Dendritic cell treated with granulocyte-macrophage colony-stimulating factor and Interleukin-4, amounts not matched to agents 40 ng/mL and 50 ng/mL, for 4 days (primary cell): ENCODE results near the gene CFI.

Experiments
- H3K27ac Mint-ChIP-seq: one replicate; pipeline ENCODE4 v1.8.0; 2022; ENCODE audit warnings: mild to moderate bottlenecking, mixed read lengths
- H3K27me3 Mint-ChIP-seq: one replicate; pipeline ENCODE4 v1.8.0; 2022; ENCODE audit warnings: mild to moderate bottlenecking, mixed read lengths
- H3K36me3 Mint-ChIP-seq: one replicate; pipeline ENCODE4 v1.8.0; 2022; ENCODE audit warnings: low read depth, mixed read lengths
- H3K4me1 Mint-ChIP-seq: one replicate; pipeline ENCODE4 v1.8.0; 2022; ENCODE audit warnings: low read depth, mixed read lengths
- H3K4me3 Mint-ChIP-seq: one replicate; pipeline ENCODE4 v1.8.0; 2022; ENCODE audit warnings: mild to moderate bottlenecking, moderate library complexity, mixed read lengths
- H3K9me3 Mint-ChIP-seq: one replicate; pipeline ENCODE4 v1.8.0; 2022; ENCODE audit warnings: mixed read lengths
- intact Hi-C: fragments of 100-400 bp; cut with micrococcal nuclease; formaldehyde crosslinking; loops from one replicate; pipeline ENCODE4 v1.15.0; 2022

The CFI gene

GRCh38 chr4:109760682-109761081 lies 41.1 kb downstream of the CFI start:
- H3K27ac Mint-ChIP-seq = no peak overlapping the region
- no peak overlapping the region for H3K4me3 Mint-ChIP-seq
- no peaks in the 10 kb centered on the region for H3K9me3 Mint-ChIP-seq
- no peaks in the 10 kb centered on the region for H3K36me3 Mint-ChIP-seq
- H3K27me3 Mint-ChIP-seq = no peaks in the 10 kb centered on the region
- intact Hi-C loops = no loop called here
- H3K4me1 Mint-ChIP-seq = peaks cover 12% of the 10 kb centered on the region

- H3K27ac Mint-ChIP-seq = no peak overlapping the region
- H3K27me3 Mint-ChIP-seq = no peaks in the 10 kb centered on the region
- H3K9me3 Mint-ChIP-seq = no peaks in the 10 kb centered on the region
- intact Hi-C loops = no loop called here
- H3K36me3 Mint-ChIP-seq = no peaks in the 10 kb centered on the region
- no peak overlapping the region for H3K4me3 Mint-ChIP-seq
- H3K4me1 Mint-ChIP-seq = peaks cover 12% of the 10 kb centered on the region
Observed at GRCh38 chr4:109755656-109756055, 46.1 kb downstream of the CFI start.

GRCh38 chr4:109754093-109754857 lies 47.5 kb downstream of the CFI start:
- Mint-ChIP-seq H3K9me3 (no peaks in the 10 kb centered on the region), H3K4me1 (peaks cover 12% of the 10 kb centered on the region), H3K36me3 (no peaks in the 10 kb centered on the region), H3K27ac (no peak overlapping the region), H3K4me3 (no peak overlapping the region), H3K27me3 (no peaks in the 10 kb centered on the region)
- intact Hi-C loops = no loop called here

- Mint-ChIP-seq H3K9me3 (no peaks in the 10 kb centered on the region), H3K4me1 (peaks cover 12% of the 10 kb centered on the region), H3K27ac (no peak overlapping the region), H3K27me3 (no peaks in the 10 kb centered on the region), H3K4me3 (no peak overlapping the region), H3K36me3 (no peaks in the 10 kb centered on the region)
- intact Hi-C loops = no loop called here
Observed at GRCh38 chr4:109752525-109752924, 49.3 kb downstream of the CFI start.

GRCh38 chr4:109751852-109752251 lies 49.9 kb downstream of the CFI start:
- no peak overlapping the region for H3K4me3 Mint-ChIP-seq

GRCh38 chr4:109750652-109751244 lies 51.1 kb downstream of the CFI start:
- no peaks in the 10 kb centered on the region for H3K36me3 Mint-ChIP-seq
- H3K27ac Mint-ChIP-seq = no peak overlapping the region
- H3K9me3 Mint-ChIP-seq = no peaks in the 10 kb centered on the region
- intact Hi-C loops = no loop called here
- no peak overlapping the region for H3K4me3 Mint-ChIP-seq
- H3K27me3 Mint-ChIP-seq = no peaks in the 10 kb centered on the region
- peaks cover 1% of the 10 kb centered on the region for H3K4me1 Mint-ChIP-seq

More at GRCh38 chr4:109751852-109752251, 49.9 kb downstream of the CFI start:
- Mint-ChIP-seq H3K36me3 (no peaks in the 10 kb centered on the region), H3K4me1 (peaks cover 12% of the 10 kb centered on the region), H3K27ac (no peak overlapping the region), H3K9me3 (no peaks in the 10 kb centered on the region), H3K27me3 (no peaks in the 10 kb centered on the region)
- intact Hi-C loops = no loop called here

DNA sequence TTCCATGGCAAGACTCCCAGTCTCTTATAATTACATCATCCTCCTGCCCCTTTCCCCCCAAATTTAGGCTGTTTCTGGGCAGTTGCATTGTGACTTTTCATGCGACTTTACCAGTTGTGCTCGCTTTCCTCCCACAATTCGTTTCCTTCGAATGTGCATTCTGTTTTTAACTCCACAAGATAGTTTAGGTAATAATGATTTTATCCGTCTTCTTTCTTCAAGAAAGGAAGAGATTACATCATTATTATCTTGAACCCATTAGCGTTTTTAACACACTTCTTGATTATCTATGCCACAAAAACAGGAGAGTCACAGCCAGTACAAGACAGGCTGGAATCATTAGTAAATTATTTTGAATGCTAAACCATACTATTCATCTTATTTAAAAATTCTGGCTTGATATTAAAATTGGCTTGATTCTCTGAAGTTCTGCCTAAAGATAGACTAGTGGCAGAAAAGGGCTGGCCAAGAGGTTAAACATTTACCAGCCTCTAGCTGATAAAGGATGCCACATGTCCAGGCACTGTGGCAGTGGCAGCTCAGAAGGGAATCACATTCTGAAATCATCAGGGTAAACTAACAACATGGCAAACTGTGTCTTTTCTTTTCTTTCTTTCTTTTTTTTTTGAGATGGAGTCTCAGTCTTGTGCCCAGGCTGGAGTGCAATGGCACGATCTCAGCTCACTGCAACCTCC lies 52.3 kb downstream of the CFI start:
- no peak overlapping the region for H3K4me3 Mint-ChIP-seq
- intact Hi-C loops = no loop called here
- no peaks in the 10 kb centered on the region for H3K9me3 Mint-ChIP-seq
- H3K27ac Mint-ChIP-seq = no peak overlapping the region
- peaks cover 2% of the 10 kb centered on the region for H3K27me3 Mint-ChIP-seq
- no peaks in the 10 kb centered on the region for H3K4me1 Mint-ChIP-seq
- H3K36me3 Mint-ChIP-seq = no peaks in the 10 kb centered on the region

GRCh38 chr4:109748114-109748513 lies 53.7 kb downstream of the CFI start:
- no peaks in the 10 kb centered on the region for H3K36me3 Mint-ChIP-seq
- no peak overlapping the region for H3K27ac Mint-ChIP-seq
- H3K9me3 Mint-ChIP-seq = no peaks in the 10 kb centered on the region
- no peaks in the 10 kb centered on the region for H3K4me1 Mint-ChIP-seq
- peaks cover 2% of the 10 kb centered on the region for H3K27me3 Mint-ChIP-seq
- no peak overlapping the region for H3K4me3 Mint-ChIP-seq
- intact Hi-C loops = no loop called here

- H3K4me1 Mint-ChIP-seq = no peaks in the 10 kb centered on the region
- no peaks in the 10 kb centered on the region for H3K9me3 Mint-ChIP-seq
- peaks cover 4% of the 10 kb centered on the region for H3K27me3 Mint-ChIP-seq
- no peaks in the 10 kb centered on the region for H3K36me3 Mint-ChIP-seq
- H3K4me3 Mint-ChIP-seq = no peak overlapping the region
- intact Hi-C loops = no loop called here
- H3K27ac Mint-ChIP-seq = no peak overlapping the region
Observed at GRCh38 chr4:109746728-109747127, 55.1 kb downstream of the CFI start.

DNA sequence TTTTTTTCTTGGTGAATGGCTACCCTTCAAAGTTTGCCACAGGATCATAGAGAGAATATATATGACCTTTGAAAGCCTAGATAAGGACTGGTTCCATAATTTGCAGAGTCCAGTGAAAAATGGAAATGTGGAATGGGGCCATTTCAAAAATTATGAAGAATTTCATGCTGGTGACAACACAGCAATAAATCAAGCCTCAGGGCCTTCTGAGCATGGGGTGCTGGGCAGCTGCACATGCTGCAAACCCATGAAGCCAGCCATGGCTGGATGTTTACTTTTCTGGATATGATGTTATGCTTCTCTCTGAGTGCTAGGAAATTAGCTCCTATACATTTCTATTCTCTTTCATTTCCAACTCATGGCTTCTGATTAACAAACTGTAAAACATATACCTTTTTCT lies 56.0 kb downstream of the CFI start:
- no peaks in the 10 kb centered on the region for H3K4me1 Mint-ChIP-seq
- intact Hi-C loops = no loop called here
- H3K4me3 Mint-ChIP-seq = no peak overlapping the region
- H3K9me3 Mint-ChIP-seq = no peaks in the 10 kb centered on the region
- H3K36me3 Mint-ChIP-seq = no peaks in the 10 kb centered on the region
- no peak overlapping the region for H3K27ac Mint-ChIP-seq
- H3K27me3 Mint-ChIP-seq = peaks cover 4% of the 10 kb centered on the region

- Mint-ChIP-seq H3K27me3 (peaks cover 5% of the 10 kb centered on the region), H3K4me1 (no peaks in the 10 kb centered on the region), H3K27ac (no peak overlapping the region), H3K36me3 (no peaks in the 10 kb centered on the region), H3K9me3 (no peaks in the 10 kb centered on the region), H3K4me3 (no peak overlapping the region)
- intact Hi-C loops = no loop called here
Observed at GRCh38 chr4:109739547-109739946, 62.3 kb downstream of the CFI start.

DNA sequence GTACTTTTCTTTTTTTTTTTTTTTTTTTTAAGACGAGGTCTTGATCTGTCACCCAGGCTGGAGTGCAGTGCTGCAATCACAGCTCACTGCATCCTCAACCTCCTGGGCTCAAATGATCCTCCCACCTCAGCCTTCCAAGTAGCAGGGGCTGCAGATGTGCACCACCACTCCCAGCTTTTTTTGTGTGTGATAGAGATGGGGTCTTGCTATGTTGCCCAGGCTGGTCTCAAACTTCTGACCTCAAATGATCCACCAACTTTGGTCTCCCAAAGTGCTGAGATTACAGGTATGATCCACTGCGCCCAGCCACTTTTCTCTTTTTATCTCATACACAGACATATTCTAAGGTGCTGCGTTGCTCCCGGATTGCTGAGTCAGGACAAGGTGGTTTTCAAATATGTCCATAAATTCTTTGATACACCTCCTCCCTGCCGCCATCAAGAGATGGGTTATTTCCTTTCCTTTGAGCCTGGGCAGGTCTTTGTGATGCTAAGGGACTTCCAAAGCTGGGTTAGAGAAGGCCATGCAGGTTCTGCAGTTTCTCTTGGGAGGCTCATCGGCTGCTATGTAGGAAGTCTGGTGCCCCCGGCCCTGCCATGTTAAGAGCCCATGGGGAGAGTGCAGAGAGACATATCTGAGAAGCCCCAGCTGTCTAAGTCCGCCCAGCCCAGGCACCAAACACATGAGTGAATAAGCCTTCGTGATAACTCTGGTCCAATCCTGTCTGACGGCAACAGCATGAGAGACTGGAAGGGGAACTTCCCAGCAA lies 63.5 kb downstream of the CFI start:
- intact Hi-C loops = no loop called here
- Mint-ChIP-seq H3K27me3 (peaks cover 5% of the 10 kb centered on the region), H3K4me3 (no peak overlapping the region), H3K27ac (no peak overlapping the region), H3K4me1 (no peaks in the 10 kb centered on the region), H3K36me3 (no peaks in the 10 kb centered on the region), H3K9me3 (no peaks in the 10 kb centered on the region)

DNA sequence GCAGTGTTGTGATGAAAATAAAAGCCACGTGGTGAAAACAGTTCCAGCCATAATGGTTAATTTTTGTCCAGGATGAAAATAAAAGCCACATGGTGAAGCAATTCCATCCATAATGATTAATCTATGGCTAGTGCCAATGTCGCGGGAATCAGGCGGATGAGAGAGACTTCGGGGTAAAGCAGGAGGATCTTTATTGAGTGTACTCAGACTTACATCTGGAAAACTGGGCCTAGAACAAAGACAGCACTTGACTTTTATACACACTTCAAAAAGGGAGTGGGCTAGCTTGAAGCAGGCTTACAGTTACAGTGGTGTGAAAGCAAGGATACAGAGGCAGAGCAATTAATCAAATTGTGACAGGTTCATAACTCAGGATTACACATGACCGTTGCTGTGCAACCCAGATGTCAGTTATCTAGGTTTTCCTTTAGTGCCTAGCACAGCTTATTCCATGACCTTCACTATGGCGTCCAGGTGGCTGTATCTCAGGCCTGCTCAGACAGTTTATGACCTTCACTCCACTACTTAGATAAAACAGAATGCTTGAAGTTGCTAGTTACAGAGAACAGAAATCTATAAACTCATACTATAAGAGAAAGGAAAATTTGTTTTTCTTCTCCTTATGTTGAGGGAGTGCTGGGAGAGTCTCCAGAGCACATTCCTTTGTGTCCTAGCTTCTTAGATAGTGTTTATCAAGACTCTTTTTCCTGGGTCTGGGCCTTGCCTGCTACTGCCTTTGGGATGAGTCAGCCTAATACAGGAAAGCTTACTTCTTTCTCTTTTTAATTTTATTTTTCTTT lies 66.0 kb downstream of the CFI start:
- Mint-ChIP-seq H3K9me3 (no peaks in the 10 kb centered on the region), H3K27me3 (peaks cover 8% of the 10 kb centered on the region), H3K4me3 (no peak overlapping the region), H3K4me1 (no peaks in the 10 kb centered on the region), H3K36me3 (no peaks in the 10 kb centered on the region), H3K27ac (no peak overlapping the region)
- intact Hi-C loops = no loop called here
